T-helper 17 cell (primary cell): ENCODE measurements around the gene MACC1. TPM values are rescaled to one million over a fixed set of nuclear protein-coding genes. Genes with fewer than 3 reads are reported as not detected.
"Not testable (repeated sequence)": the region's sequence is repeated elsewhere in the genome, so short reads cannot be mapped to it uniquely, and the experiment has no call there.

Experiments used
- ATAC-seq: fragments of 150-1000 bp; cut with Tn5 transposase; 2 replicates; pipeline ENCODE4 v1.10.0; 2021; ENCODE audit warnings: mild to moderate bottlenecking, moderate library complexity
- DNase-seq, 3 donors: peaks; one replicate each; pipeline versions ENCODE4 v3.0.0 to v3.0.0-alpha.2; 2020 to 2021
- H3K9me3 ChIP-seq: one replicate; pipeline ENCODE4 v1.7.0; 2013; ENCODE audit warnings: low read length, mild to moderate bottlenecking; ENCODE audit not compliant: control insufficient read depth, poor library complexity, severe bottlenecking
- H3K27ac Mint-ChIP-seq: one replicate; pipeline ENCODE4 v1.8.0; 2022; ENCODE audit warnings: mild to moderate bottlenecking, moderate library complexity, mixed read lengths
- H3K27me3 Mint-ChIP-seq: one replicate; pipeline ENCODE4 v1.8.0; 2022; ENCODE audit warnings: mixed read lengths
- H3K36me3 Mint-ChIP-seq: one replicate; pipeline ENCODE4 v1.8.0; 2022; ENCODE audit warnings: low read depth, mixed read lengths
- H3K4me1 Mint-ChIP-seq: one replicate; pipeline ENCODE4 v1.8.0; 2022; ENCODE audit warnings: mild to moderate bottlenecking, mixed read lengths
- H3K4me3 Mint-ChIP-seq: one replicate; pipeline ENCODE4 v1.8.0; 2022; ENCODE audit warnings: mild to moderate bottlenecking, moderate library complexity, mixed read lengths
- total RNA-seq, 4 donors: library from RNA in 2 of 4; stranded (reverse) in 2 of 4; gene quantifications; one replicate each; pipeline ENCODE4 v1.2.3 and lab custom pipeline; 2022 to 2026

Gene MACC1
- total RNA-seq, 2 donors from 2014 or later = 0.42 to 0.65 TPM

GRCh38 chr7:20140291-20141001, 76.7 kb downstream of the MACC1 start:
- Mint-ChIP-seq H3K27me3 (no peaks in the 10 kb centered on the region), H3K4me3 (no peak overlapping the region), H3K36me3 (no peaks in the 10 kb centered on the region), H3K27ac (no peak overlapping the region), H3K4me1 (no peaks in the 10 kb centered on the region)
- ATAC-seq (no peak), DNase-seq (no peak)
- H3K9me3 ChIP-seq = no peaks in the 10 kb centered on the region

GRCh38 chr7:20136647-20137046, 80.5 kb downstream of the MACC1 start:
- no peaks in the 10 kb centered on the region for H3K4me1 Mint-ChIP-seq
- H3K27me3 Mint-ChIP-seq = no peaks in the 10 kb centered on the region
- DNase-seq = no peak
- H3K36me3 Mint-ChIP-seq = no peaks in the 10 kb centered on the region
- no peak overlapping the region for H3K4me3 Mint-ChIP-seq
- H3K27ac Mint-ChIP-seq = no peak overlapping the region
- H3K9me3 ChIP-seq = no peaks in the 10 kb centered on the region
- no peak for ATAC-seq

GRCh38 chr7:20133803-20134202, 83.4 kb downstream of the MACC1 start:
- no peaks in the 10 kb centered on the region for H3K27me3 Mint-ChIP-seq
- DNase-seq = no peak
- no peaks in the 10 kb centered on the region for H3K36me3 Mint-ChIP-seq
- H3K27ac Mint-ChIP-seq = no peak overlapping the region
- no peak overlapping the region for H3K4me3 Mint-ChIP-seq
- no peaks in the 10 kb centered on the region for H3K4me1 Mint-ChIP-seq
- H3K9me3 ChIP-seq = no peaks in the 10 kb centered on the region
- ATAC-seq = no peak

- Mint-ChIP-seq H3K27ac (no peak overlapping the region), H3K4me1 (no peaks in the 10 kb centered on the region), H3K27me3 (no peaks in the 10 kb centered on the region), H3K4me3 (no peak overlapping the region), H3K36me3 (no peaks in the 10 kb centered on the region)
- DNase-seq (no peak), ATAC-seq (no peak)
- H3K9me3 ChIP-seq = no peaks in the 10 kb centered on the region
These were observed 84.6 kb downstream of the MACC1 start for GRCh38 chr7:20132585-20132984.

- no peaks in the 10 kb centered on the region for H3K36me3 Mint-ChIP-seq
These were observed 85.4 kb downstream of the MACC1 start for GRCh38 chr7:20131776-20132175.

GRCh38 chr7:20129920-20130319, 87.3 kb downstream of the MACC1 start:
- H3K27ac Mint-ChIP-seq = no peak overlapping the region
- no peak for DNase-seq
- no peaks in the 10 kb centered on the region for H3K36me3 Mint-ChIP-seq
- H3K4me1 Mint-ChIP-seq = no peaks in the 10 kb centered on the region
- H3K9me3 ChIP-seq = no peaks in the 10 kb centered on the region
- no peak for ATAC-seq
- H3K27me3 Mint-ChIP-seq = no peaks in the 10 kb centered on the region
- no peak overlapping the region for H3K4me3 Mint-ChIP-seq

More at GRCh38 chr7:20131776-20132175, 85.4 kb downstream of the MACC1 start:
- Mint-ChIP-seq H3K27ac (no peak overlapping the region), H3K4me3 (no peak overlapping the region), H3K4me1 (no peaks in the 10 kb centered on the region), H3K27me3 (no peaks in the 10 kb centered on the region)
- no peak for DNase-seq
- no peak for ATAC-seq
- no peaks in the 10 kb centered on the region for H3K9me3 ChIP-seq

- Mint-ChIP-seq H3K27ac (no peak overlapping the region), H3K27me3 (no peaks in the 10 kb centered on the region), H3K36me3 (no peaks in the 10 kb centered on the region), H3K4me3 (no peak overlapping the region), H3K4me1 (no peaks in the 10 kb centered on the region)
- H3K9me3 ChIP-seq = no peaks in the 10 kb centered on the region
- ATAC-seq (no peak), DNase-seq (no peak)
These were observed 89.2 kb downstream of the MACC1 start for GRCh38 chr7:20128001-20128400.

- not testable (repeated sequence) for H3K36me3 Mint-ChIP-seq, ATAC-seq
These were observed 91.1 kb downstream of the MACC1 start for GRCh38 chr7:20126060-20126459.

GRCh38 chr7:20124087-20124486, 93.1 kb downstream of the MACC1 start:
- H3K36me3 Mint-ChIP-seq = not testable (repeated sequence)

More at GRCh38 chr7:20126060-20126459, 91.1 kb downstream of the MACC1 start:
- H3K9me3 ChIP-seq, H3K4me3 Mint-ChIP-seq, H3K27me3 Mint-ChIP-seq, H3K27ac Mint-ChIP-seq, DNase-seq, H3K4me1 Mint-ChIP-seq: not testable (repeated sequence)

GRCh38 chr7:20122653-20123316, 94.4 kb downstream of the MACC1 start:
- H3K4me3 Mint-ChIP-seq, ATAC-seq, DNase-seq, H3K27me3 Mint-ChIP-seq, H3K27ac Mint-ChIP-seq, H3K9me3 ChIP-seq, H3K4me1 Mint-ChIP-seq, H3K36me3 Mint-ChIP-seq: not testable (repeated sequence)

More at GRCh38 chr7:20124087-20124486, 93.1 kb downstream of the MACC1 start:
- H3K4me3 Mint-ChIP-seq, H3K4me1 Mint-ChIP-seq, H3K9me3 ChIP-seq, H3K27ac Mint-ChIP-seq, ATAC-seq, H3K27me3 Mint-ChIP-seq, DNase-seq: not testable (repeated sequence)

GRCh38 chr7:20122073-20122472, 95.1 kb downstream of the MACC1 start:
- Mint-ChIP-seq H3K4me3 (no peak overlapping the region), H3K36me3 (no peaks in the 10 kb centered on the region), H3K27me3 (no peaks in the 10 kb centered on the region), H3K4me1 (no peaks in the 10 kb centered on the region), H3K27ac (no peak overlapping the region)
- no peaks in the 10 kb centered on the region for H3K9me3 ChIP-seq
- DNase-seq (no peak), ATAC-seq (no peak)

GRCh38 chr7:20121404-20121803, 95.8 kb downstream of the MACC1 start:
- no peaks in the 10 kb centered on the region for H3K9me3 ChIP-seq
- Mint-ChIP-seq H3K4me3 (no peak overlapping the region), H3K4me1 (no peaks in the 10 kb centered on the region), H3K27me3 (no peaks in the 10 kb centered on the region), H3K36me3 (no peaks in the 10 kb centered on the region), H3K27ac (no peak overlapping the region)
- ATAC-seq (no peak), DNase-seq (no peak)

GRCh38 chr7:20120611-20121168, 96.5 kb downstream of the MACC1 start:
- H3K27ac Mint-ChIP-seq, H3K4me3 Mint-ChIP-seq, H3K36me3 Mint-ChIP-seq, H3K9me3 ChIP-seq, DNase-seq, H3K4me1 Mint-ChIP-seq, H3K27me3 Mint-ChIP-seq, ATAC-seq: not testable (repeated sequence)
